NCI-H2171 treated with DMSO at 0.1 percent for 48 hours (cell line): Measurements from ENCODE around the gene PURB.
"Not testable (repeated sequence)": the region's sequence is repeated elsewhere in the genome, so short reads cannot be mapped to it uniquely, and the experiment has no call there.

Experiments used
- DNase-seq: peaks from one replicate; lab custom pipeline; 2025; lab: John Stamatoyannopoulos, UW

Gene PURB

DNA sequence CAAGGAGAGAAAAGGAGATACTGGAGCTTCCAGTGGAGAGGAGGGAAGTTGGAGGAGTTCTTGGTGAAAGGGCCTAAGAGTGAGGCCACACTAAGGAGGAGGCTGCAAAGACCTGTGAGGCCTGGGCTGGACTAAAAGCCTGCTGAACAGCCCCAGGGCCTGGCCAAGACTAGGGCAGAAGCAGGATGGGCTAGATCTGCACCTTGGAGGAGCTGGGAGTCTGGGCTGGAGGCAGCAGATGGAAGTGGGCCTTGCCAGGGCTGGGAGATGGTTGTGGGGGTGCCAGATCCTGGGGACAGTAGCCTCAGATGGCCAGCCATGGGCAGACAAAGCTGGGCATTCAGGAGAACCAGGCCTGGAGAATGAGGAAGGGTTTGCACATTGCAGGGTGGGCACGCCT is 6.5 kb upstream of the PURB start:
- DNase-seq, result no peak

DNA sequence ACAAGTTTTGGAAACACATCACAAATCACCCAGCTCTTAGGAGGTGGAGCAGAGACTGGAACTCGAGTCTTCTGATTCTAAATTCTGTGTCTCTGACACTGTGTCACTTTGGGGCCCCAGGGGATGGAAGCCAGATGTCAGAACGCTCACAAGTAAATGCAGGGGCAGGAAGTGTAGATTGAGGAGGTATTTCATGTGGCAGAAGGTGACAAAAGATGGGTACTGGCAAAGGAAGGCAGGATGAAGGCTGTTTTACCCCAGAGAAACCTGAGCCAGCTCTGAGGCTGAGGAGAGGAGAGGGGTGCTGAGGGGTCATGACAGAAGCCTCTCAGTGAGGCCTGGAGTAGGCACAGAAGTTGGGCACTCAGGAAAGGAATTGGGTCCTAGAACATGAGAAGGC is 6.0 kb upstream of the PURB start:
- DNase-seq, result no peak

DNA sequence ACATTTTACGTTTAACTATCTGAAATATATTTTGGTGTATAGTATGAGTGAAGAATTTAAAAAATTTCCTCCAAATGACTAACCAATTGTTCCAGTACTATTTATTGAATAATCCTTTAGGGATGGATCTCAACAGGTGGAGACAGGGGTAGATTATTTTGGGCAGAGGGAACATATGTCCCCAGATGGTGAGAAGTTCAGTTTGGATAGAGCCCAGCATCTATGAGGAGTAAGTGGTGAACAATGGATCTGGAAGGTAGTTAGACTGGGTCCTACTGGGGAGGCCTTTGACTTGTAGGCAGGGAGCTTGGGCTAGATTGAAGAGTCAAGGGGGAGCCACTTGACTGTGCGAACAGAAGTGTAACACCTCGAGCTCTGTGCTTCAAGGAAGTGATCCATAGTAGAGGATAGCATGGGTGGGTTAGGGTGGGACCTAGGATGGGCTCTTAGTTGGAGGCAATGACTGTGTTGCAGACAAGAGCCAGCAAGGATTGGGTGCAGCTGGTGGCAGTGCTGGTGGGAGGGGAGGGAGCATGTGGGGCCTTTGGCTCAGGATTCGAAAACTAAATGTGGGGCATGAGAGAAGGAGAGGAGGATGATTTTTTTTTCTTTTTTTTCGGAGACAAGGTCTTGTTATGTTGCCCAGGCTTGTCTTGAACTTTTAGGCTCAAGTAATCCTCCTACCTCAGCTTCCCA is 3.9 kb upstream of the PURB start:
- DNase-seq, result no peak

DNA sequence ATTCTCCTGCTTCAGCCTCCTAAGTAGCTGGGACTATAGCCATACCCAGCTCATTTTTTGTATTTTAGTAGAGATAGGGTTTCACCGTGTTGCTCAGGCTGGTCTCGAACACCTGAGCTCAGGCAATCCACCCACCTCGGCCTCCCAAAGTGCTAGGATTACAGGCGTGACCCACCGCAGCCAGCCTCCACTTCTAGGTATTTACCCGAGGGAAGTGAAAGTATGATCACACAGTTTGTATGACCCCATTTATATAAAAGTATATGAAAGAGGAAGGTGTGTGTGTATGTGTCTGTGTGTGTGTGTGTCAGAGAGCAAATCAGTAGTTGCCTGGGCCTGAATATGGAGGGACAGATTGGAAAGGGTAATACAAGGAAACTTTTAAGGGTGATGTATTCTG is 2.0 kb upstream of the PURB start:
- DNase-seq, result no peak

DNA sequence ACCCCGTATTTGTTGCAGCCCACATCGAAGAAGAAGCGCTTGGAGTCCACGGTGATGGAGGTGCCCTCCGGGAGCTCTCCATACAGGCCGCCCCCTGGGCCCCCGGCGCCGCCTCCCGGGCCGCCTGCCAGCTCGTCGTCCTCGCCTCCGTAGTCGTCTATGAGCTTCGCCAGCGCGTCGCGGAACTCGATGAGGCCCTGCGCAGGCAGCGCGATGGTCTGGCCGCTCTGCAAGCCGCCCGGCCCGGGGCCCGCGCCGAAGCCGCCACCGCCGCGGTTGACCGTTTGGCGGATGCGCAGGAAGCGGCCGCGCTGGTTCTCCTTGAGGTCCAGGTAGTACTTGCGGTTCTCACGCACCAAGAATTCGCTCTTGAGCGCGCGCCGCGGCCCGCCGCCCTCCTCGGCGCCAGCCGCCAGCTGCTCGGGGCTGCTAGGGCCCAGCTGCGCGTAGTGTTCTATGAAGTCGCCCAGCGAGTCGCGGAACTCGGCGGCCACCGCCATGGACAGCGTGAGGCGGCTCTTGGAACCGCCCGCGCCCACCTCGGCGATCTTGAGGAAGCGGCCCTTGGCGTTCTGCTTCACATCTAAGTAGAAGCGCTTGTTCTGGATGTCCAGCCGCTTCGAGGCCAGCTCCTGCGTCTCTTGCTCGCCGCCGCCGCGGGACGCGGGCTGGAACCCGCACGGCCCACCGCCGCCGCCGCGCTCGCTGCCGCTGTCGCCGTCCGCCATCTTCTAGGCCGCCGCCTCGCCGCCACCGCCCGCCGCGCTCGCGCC is 523 bp downstream of the PURB start:
- peak; percentile 23 for DNase-seq

DNA sequence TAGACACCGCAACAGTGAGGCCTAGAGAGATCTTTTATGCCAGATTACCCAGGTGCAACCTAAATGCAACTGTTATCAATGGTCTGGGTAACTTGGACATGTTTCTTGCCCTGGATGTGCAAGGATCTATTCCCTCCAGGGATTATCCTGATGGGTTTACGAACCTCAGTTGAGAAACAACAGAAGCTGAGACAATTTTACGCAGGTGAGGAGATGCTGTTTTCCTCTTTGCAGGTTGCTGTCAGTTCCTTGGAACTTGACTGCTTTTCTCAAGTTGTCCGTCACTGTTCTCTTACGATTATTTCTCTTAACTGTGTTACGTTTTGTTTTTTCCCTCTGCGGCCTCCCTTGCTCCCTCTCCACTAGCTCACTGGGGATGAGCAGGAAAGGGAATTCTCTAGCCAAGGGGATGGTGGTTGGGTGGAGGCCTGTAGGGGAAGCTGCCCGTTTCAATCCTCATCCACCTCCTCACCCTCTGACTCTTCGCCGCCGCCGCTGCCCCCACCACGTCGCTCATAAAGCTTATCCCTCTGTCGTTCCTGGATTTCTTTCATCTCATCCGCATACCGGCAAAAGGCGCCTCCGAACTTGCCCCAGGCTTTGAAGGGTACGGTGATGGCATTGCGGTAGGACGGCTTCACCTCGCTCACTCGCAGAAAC is 1.2 kb downstream of the PURB start:
- DNase-seq, result no peak

DNA sequence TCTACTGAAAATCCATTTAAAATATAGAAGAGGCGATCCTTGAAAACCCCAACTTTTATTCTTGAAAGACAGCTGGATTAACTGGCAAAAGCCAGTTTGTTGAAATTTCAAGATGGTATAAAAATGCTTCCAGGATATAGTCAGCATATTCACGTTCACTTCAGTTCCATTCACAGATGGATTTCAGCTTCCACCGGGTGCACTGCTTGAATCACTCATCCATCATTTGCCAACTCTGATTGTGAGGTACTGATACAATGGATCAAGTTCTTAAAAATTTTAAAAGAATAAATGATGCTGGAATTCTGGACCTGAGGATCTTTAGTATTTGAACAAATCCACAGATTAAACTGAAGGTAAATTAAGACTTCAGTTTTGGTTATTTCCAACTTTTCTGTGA is 2.4 kb downstream of the PURB start:
- no peak for DNase-seq

DNA sequence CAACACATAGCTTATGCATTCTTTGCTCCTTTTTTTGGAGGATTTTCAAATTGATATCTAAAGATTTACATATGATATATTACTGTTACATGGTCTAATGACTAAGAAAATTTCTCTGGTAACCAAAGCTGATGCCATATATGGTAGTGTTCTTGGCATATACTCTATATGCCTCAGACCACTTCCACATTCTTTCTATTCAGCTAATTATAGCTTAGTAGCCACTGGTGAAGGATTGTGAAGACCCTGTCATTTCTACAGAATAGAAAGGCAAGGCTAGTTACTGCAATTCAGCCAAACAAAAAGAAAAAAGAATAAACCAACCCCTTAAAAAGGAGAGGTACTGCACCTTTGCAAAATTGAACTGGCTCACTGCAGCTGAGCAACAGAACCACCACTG is 3.7 kb downstream of the PURB start:
- no peak for DNase-seq

DNA sequence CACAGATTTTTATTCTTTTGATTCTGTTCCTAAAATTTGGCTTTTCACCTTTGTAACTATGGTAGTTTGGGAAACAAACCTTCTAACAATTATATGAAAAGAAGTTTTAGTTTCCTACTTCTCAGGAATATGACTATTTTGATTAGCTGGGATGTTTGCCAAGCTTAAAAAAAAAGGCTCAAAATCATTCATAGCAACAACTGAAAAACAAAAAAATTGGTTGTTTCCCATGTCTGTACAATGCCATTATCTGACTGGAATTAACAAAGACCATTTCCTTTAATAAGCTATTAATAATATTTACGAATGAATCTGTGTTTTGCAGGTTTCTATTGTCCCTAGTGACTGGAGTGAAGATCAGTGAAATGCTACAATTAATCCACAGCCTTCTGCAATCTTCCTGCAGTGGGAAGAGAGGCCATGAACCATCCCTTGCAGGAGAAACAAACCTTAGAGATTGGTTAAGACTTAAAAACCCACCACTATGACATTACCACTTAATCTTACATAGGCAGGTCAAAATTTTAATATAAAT is 4.2 kb downstream of the PURB start:
- no peak for DNase-seq

DNA sequence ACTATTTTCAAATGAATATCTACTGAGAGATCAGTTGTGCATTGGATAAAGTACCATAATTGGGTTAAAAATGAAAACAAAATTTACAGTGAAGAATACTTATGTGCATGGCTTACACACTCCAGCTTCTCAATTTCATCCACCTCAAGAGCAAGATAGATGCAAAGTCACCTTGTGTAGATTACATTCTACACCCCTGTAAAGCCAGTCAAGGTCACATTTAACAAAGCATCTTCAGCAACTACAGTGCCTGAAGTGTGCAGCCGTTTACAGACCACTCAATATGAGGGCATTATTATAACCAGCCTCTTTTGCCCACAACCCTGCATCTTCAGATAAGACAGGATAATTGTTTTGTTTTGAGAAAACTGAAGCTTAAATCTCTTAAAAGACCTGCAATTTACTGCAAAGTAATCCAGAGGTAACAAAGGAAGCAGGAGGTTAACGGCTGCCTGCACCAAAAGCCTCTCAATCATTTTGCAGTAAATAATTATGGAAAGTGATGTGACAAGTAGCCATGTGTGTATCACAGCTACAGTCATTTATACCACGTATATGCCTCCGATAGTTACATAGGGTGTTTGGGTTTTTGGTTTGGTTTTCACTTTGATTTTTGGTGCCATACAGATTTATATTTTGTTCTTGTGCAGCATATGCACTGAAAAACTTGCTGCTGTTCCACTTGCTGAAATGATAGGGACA is 4.9 kb downstream of the PURB start:
- no peak for DNase-seq

DNA sequence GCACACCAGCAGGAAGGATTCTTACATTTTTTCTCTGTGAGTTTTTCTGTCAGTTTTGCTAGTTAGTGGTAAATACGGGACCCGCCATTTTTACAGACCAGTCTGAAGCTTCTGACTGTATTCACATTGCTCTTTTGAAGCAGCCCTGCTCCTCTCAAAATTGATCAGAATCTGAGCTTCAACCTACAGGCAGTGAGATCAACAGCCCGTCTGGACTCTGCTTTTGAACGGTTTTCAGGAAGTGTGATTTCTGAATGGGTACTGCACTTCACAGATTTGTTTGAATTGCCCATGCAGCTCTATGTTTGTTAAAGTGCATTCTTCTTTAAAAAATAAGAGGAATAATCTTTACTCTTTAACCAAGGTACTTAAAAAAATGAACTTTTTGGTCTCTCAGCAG is 8.9 kb downstream of the PURB start:
- DNase-seq, result no peak

DNA sequence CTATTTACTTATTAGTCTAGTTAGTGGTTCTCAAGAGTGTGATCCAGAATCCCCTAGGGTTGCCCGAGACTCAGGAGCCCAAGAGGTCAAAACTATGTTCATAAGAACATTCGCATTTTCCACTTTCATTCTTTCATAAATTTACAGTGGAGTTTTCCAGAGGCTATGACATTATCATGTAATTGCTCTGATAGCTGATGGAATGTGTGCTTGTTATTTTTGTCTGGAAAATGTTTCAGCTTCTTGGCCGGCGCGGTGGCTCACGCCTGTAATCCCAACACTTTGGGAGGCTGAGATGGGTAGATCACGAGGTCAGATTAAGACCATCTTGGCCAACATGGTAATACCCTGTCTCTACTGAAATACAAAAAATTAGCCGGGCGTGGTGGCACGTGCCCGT is 10.1 kb downstream of the PURB start:
- no peak for DNase-seq

DNA sequence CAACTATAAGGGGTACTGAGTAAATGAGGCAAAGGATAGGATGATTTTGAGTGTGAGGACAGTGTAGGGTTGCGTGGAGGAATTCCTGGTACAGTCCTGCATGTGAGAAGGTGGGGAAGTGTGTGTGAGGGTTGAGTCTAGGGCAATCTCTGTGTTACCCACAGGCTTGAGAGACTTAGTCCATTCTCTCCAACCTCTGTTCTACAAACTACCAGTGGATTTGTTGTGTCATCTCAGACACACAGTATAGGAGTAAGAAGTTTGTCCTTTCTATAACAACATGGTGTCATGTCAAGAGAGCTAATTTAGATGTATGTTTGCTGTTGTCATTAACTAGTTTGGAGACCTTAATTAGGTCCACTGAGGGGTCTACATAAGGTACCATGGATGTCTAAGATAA is 12.5 kb downstream of the PURB start:
- no peak for DNase-seq

DNA sequence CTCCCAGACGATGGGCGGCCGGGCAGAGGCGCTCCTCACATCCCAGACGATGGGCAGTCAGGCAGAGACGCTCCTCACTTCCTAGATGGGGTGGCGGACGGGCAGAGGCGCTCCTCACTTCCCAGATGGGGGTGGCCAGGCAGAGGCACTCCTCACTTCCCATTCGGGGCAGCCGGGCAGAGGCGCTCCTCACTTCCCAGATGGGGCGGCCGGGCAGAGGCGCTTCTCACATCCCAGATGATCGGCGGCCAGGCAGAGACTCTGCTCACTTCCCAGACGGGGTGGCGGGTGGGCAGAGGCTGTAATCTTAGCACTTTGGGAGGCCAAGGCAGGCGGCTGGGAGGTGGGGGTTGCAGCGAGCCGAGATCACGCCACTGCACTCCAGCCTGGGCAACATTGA is 13.4 kb downstream of the PURB start:
- DNase-seq, result not testable (repeated sequence)

DNA sequence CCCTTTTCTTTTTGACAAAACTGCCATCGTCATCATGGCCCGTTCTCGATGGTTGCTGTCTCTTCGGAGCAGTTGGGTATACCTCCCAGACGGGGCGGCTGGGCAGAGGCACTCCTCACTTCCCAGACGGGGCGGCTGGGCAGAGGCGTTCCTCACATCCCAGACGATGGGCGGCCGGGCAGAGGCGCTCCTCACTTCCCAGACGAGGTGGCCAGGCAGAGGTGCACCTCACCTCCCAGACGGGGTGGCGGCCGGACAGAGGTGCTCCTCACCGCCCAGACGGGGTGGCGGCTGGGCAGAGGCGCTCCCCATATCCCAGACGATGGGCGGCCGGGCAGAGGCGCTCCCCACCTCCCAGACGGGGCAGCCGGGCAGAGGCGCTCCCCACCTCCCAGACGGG is 14.6 kb downstream of the PURB start:
- DNase-seq, result not testable (repeated sequence)

DNA sequence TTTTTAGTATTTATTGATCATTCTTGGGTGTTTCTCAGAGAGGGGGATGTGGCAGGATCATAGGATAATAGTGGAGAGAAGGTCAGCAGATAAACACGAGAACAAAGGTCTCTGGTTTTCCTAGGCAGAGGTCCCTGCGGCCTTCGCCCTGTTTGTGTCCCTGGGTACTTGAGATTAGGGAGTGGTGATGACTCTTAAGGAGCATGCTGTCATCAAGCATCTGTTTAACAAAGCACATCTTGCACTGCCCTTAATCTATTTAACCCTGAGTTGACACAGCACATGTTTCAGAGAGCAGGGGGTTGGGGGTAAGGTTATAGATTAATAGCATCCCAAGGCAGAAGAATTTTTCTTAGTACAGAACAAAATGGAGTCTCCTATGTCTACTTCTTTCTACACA is 15.0 kb downstream of the PURB start:
- DNase-seq, result not testable (repeated sequence)

DNA sequence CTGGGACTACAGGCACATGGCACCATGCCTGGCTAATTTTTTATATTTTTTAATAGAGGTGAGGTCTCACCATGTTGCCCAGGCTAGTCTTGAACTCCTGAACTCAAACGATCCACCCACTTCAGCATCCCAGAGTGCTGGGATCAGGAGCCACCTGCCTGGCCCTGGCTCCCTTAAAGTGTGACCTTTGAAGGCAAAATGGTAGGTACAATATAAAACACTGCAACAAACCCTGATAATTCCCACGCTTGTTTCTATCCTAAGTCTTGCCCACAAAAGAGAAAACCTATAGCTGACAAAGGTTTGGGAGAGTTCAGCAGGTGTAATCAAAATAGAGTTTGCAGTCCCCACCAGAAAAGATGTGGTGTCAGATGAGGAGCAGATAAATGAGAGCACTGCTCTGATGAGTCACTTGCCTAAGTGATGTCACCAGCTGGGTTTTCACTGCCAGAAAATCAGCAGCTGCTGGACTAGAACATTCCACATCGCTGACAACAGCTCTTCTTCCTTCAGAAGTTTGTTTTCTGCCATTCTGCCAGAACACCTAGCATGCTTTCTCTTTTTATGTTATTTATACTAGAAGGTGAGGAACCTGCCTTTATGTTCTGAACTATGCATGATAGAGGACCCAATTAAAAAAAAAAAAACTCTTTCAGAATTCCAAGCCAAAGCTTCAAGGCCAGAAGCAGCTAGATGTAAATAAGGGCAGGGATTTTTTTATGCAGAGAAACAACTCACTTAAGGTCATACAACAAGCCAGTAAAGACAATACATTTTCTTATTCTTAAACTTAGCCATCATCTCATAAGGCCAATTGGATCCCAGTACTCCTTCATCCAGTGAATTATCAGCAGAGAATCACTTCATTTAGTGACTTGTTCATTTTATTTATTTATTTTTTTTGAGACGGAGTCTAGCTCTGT is 18.0 kb downstream of the PURB start:
- DNase-seq, result no peak

DNA sequence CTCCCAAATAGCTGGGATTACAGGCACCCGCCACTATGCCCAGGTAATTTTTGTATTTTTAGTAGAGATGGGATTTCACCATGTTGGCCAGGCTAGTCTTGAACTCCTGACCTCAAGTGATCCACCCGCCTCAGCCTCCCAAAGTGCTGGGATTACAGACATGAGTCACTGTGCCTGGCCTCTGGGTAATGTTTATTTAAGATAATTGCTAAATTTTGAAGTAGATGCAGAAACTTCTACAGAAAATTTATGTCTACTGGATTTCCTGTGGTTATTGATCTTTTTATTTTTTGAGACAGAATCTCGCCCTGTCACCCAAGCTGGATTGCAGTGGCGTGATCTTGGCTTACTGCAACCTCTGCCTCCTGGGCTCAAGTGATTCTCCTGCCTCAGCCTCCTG is 23.4 kb downstream of the PURB start:
- DNase-seq, result not testable (repeated sequence)

DNA sequence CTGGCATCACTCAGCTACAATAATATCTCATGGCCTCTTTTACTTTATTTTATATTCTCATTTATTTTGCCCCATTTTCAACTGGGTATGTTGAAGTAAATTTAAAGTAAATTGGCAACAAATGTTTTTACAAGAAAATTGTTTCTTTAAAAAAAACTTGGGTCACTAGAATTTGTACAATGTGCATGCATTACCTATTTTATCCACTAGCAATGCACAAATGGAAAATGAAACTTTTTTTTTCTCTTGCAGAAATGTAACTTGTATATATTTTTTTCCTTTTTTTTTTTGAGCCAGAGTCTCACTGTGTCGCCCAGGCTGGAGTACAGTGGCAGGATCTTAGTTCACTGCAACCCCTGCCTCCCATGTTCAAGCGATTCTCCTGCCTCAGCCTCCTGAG is 27.2 kb downstream of the PURB start:
- no peak for DNase-seq

DNA sequence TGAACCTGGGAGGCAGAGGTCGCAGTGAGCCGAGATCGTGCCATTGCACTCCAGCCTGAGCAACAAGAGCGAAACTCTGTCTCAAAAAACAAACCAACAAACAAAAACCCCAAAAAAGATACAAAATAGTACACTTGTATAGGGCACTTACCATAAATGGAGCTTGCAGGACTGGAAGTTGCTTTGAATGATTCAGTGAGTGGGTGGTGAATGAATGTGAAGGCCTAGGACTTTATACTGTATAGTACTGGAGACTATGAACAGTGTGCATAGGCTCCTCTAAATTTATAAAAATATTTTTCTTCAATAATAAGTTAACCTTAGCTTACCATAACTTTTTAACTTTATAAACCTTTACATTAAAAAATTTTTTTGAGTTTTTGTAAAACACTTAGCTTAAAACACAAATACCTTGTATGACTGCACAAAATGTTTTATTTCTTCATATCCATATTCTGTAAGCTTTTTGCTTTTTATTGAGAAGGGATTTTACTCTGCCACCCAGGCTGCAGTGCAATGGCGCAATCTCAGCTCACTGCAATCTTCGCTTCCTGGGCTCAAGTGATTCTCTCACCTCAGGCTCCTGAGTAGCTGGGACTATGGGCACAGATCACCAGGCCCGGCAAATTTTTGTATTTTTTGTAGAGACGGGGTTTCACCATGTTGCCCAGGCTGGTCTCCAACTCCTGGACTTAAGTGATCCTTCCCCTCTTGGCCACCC is 30.5 kb downstream of the PURB start:
- no peak for DNase-seq

DNA sequence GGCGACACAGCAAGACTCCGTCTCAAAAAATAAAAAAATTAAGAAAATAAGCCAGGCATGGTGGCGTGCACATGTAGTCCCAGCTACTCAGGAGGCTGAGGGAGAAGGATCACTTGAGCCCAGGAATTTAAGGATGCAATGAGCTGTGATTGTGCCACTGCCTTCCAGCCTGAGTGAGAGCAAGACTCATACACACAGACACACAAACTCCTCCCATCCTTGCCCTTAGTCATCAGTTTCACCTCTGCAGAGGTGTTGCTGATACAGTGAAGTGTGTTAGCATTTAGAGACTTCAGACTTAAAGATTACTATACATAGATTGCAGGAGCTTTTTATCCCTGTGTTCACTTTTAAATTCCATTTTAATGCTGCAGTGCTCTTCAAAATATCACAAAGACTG is 31.9 kb downstream of the PURB start:
- DNase-seq, result no peak
